ENCODE data around the gene SH3RF3.
A peak's percentile ranks its signal among the peaks of the same experiment; 100 is the strongest.

SH3RF3 gene

DNA sequence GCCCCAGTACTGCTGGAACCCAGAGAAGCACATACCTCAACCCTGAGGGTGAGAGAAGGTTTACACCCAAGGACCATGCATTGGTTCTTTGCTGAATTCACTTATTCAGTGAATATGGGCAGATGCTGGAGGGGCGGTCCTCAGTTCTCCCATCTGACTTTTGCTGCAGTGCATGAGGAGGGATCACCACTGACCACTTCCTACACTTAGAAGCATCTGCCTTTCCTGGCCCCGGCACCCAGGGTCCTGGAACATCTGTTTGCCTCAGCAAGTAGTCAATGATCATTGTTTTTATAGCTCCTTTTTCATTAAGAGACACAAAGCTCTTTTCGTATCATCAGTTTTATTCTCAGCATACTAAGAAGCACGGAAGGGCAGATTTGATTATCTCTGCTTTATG, 211.4 kb downstream of the SH3RF3 start:
- DNase-seq (ENCODE audit: low read depth): no peak

DNA sequence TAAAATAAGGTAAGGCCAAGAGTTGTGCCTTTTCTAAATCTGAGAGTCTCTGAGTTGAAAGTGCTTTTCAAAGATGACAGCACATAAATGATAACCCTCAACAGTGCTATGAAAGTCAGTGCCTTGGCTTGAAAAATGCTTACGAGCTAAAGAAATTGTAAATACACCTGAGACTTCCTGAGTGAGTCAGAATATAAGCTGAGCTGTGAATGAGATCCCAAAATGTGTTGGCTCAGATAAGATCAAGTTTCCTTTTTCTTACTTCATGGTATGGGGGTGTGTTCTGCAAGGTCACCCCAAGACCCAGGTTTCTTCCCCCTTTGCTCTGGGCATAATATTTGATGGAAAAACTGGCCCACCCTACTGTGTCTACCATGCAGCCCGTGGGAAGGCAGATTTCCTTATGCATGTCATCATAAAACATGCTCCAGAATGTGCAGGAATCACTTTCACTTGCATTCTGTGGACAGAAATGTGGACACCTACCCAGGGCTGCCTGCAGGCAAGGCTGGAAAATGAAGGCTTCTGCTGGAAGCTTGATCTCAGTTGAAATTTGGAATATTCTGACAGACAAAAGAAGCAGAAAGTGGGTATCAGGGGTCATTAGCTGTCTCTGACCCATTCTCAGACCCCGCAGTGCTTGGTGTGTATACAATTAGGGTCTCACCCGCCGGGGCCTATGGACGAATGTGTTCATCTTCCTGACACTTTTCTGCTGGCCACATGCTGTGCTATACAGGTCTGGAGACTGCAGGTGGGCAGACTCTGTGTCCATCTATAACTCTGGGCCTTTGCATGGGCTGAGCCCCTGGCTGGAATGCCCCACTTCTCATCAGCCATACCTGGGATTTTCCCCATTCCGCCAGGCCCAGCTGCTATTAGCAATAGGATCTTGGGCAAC, 212.6 kb downstream of the SH3RF3 start:
- DNase-seq (ENCODE audit: low read depth): peak; percentile 44

DNA sequence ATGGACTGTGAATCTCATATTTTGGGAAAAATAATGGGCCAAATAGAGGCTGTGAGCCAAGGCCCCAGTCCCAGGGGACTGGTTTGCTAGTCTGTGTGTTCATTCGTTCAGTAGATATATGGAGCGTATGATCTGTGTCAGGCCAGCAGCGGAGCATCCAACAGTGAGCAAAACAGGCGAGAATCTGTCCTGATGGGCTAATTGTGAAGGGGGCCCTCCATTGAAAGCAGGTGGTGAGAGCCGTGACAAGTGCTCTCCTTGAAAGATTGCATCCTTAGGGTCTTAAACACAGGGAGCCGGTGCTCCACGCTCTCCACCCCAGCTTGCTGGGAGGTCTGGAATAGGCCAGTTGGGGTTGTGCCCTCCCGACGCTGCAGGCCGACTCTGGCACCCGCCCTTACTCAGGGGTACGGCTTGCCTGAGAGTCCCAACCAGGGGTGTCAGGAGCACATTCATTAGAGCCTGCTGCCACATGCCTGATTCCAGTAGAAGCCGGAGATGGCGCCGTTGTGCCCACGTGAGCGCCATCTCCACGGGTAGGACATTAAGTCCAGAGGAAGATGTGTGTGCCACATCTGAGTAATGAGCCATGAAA, 213.3 kb downstream of the SH3RF3 start:
- DNase-seq (ENCODE audit: low read depth): no peak

DNA sequence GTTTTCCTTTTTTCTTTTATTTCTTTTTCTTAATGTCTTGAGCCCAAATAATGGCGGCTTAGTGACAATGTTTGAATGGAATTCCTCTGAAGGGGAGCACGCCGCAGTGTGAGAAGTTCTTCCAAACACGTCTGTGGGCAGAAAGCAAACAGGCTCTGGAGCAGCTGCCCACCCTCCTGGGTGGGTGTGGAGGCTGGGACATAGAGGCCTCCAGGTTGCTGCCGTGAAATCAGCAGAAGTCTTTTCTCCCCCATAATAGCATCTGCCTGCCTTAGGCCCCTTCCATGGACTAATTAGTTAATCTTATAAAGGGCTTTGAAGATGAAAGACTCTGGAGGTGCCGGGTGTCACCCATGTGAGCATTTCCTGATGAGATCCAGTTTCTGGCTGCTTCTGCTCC, 213.9 kb downstream of the SH3RF3 start:
- DNase-seq (ENCODE audit: low read depth): no peak

DNA sequence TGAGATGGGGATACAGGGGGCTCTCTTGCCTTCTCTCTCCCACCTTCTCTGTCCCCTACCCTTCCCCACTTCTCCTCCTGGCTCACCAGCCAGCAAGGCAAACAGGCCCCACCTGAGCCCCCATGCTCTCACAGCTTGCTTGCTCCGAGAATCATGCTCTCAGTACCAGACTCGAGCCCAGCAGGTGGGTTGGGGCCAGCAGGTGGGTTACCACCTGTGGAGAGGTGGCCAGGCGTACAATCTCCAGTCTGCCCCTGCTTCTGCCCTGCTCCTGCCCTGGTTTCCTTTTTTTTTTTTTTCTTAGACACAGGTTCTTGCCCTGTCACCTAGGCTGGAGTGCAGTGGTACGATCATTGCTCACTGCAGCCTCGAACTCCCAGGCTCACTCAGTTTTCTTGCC, 214.5 kb downstream of the SH3RF3 start:
- DNase-seq (ENCODE audit: low read depth): no peak

DNA sequence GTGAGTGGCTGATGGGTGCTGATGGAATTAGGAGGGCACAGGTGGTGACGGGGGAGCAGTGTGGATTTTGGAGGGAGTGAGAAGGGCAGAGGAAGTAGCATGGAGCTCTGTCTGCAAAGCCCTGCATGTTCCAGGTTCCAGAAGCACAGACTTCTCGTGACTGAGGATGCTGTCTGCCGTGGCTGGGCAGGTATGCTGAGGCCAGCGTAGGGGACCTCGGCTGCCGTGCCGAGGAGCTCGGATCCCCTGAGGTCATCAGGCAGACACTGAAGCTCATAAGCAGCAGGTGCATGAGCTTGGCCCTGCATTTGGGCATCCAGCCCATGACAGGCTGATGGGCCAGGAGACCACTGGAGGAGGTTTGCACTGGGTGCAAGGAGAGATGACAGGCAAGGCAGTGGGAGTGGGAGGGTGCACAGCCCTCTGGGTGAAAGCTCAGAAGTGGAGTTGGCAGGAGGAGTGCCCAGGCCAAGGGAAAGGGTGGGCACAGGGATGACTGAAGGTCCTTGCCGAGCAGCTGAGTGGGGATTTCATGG, 215.3 kb downstream of the SH3RF3 start:
- DNase-seq (ENCODE audit: low read depth): no peak

DNA sequence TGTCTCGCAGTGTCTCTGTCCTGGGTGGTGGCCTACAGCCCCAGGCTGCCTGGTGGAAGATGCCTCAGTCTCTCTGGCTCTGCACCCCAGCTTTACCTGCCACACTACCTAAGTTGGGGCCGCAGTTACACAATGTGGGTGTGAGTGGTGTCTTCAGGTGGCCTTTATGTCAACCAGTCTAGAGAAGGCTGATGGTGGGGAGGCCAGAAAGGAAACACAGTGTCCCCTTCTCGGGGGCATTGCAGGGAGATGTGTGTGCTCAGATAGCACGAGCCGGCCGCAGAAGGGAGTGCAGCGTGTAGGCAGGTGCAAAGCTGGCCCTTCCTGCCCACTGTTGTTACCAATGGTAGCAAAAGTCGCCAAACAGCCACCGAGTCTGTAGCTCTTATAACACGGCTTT, 216.1 kb downstream of the SH3RF3 start:
- DNase-seq (ENCODE audit: low read depth): no peak

DNA sequence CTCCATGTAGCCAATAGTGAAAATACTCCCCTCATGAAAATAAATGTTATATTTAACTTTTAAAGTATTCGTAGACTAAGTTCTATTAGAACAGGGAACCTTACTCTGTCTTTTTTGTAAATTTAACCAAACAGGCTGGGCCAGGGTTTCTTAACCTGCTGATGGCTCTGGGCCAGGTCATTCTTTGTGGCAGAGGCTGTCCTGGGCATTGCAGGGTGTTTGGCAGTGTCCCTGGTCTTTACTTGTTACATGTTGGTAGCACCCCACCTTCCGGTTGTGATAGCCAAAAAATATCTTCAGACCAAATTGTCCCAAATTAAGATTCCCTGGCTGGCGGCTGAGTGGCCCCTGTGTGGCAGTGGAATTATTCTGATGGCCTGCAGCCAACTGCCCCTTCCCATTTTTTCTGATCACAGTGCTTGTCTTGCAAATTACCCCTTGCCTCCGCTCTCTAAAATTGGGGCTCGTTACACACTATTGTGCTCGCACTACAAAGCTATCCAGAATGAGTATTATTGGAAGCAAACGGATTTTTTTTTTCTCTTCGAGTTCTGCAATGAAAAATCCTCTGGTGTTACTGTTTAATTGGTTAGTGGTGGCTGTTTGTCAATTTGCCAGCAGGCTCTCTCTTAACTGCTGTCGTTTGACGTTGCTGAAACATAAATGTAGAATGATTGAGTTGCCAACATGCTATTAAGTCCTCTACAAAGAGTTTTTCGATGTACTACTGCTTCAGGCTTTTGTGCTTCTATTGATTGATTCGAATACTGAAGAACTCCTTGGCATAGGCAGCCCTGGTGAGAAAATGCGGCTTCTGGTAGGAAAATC, 216.9 kb downstream of the SH3RF3 start:
- no peak for DNase-seq (ENCODE audit: low read depth)

DNA sequence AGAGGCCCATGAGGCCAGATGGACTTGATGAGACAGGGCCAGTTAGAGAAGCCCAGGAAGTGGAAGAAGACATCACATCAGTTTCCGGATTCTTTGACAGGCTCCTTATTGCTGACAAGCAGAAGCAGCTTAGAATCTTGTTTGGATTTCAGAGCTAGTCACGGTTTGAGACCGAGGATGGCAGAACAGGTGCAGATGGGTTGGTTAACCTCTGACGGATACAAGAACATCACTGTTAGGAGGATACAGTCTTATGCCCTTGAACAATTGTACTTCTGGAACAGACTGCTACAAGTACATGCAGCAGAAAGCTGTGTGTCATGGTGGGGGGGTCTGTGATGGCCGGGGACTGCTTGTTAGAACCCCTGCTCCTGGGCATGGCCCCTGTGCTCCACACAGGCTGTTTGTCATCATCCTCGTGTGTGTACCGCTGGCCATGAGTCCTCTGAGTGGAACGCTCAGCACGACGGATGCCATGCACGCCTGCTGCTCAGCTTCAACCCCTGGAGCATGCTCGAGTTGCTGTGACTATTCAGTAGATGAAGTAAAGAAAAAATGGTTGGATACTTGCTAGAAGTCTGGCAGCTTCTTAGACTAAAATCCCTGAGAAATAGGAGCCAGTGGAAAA, 217.7 kb downstream of the SH3RF3 start:
- DNase-seq (ENCODE audit: low read depth): no peak

DNA sequence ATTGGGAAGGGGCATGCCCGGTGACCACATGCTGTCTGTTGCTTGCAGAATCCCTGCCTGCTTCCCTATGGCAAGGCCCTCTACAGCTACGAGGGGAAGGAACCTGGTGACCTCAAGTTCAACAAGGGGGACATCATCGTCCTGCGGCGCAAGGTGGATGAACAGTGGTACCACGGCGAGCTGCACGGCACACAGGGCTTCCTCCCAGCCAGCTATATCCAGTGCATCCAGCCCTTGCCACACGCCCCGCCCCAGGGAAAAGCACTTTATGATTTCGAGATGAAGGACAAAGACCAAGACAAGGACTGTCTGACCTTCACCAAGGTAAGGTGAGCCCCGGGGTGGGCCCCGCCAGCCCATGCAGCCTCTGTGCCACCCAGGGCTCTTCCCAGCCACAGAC, 218.6 kb downstream of the SH3RF3 start:
- DNase-seq (ENCODE audit: low read depth): no peak

DNA sequence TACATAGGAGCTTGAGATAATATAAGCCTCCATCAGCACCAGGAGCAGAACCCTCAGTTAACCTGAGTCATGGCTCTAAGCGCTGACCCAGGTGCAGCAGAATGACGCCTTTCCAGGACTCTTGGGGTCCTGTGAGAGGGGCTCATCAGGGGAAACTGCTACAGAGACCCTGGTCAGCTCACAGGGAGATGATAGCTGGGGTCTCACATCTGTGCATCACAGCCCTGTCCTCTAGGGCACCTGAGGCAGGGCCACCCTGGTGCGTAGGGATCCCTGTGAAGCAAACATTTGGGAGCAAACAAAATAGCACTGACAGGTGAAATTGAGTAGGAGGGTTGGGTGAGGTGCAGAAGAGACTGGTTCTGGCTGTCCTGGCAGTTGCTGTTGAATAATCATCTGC, 219.2 kb downstream of the SH3RF3 start:
- no peak for DNase-seq (ENCODE audit: low read depth)

DNA sequence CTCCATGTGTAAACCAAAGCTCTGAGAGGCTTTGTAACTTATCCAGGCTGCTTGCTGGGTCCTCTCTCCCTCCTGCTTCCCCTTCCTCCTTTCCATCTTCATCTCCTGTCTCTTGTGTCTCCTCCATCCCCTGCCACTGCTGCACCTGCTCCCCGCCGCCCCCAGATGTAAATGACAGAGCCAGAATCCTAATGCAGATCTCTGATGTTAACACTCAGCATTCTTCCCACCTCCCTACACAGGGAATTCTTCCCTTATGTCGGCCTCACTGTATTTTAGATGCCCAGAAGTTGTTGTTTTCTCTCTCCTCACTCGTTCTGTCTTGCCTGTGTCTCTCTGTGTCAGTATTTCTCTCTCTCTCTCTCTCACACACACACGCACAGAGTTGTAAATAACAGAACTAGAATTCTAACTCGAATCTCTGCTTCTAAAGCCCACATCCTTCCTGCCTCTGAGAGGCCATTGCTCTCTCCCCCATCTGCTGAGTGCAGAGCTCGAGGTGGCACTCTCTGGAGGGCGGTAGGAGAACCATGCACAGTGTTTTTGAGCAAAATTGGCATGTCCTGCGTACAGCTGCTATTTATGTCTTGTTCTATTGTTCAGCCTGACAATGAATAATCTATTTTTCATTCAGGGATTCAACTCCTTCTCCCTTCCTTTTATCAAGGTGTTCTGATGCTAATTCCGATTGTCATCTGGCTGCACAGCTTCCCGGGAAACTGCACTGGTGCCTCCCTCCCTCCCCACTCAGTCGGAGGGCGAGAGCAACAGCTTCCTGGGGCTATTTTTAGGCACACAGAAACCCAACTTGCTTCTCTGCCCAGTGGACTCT, 219.9 kb downstream of the SH3RF3 start:
- DNase-seq (ENCODE audit: low read depth): no peak

DNA sequence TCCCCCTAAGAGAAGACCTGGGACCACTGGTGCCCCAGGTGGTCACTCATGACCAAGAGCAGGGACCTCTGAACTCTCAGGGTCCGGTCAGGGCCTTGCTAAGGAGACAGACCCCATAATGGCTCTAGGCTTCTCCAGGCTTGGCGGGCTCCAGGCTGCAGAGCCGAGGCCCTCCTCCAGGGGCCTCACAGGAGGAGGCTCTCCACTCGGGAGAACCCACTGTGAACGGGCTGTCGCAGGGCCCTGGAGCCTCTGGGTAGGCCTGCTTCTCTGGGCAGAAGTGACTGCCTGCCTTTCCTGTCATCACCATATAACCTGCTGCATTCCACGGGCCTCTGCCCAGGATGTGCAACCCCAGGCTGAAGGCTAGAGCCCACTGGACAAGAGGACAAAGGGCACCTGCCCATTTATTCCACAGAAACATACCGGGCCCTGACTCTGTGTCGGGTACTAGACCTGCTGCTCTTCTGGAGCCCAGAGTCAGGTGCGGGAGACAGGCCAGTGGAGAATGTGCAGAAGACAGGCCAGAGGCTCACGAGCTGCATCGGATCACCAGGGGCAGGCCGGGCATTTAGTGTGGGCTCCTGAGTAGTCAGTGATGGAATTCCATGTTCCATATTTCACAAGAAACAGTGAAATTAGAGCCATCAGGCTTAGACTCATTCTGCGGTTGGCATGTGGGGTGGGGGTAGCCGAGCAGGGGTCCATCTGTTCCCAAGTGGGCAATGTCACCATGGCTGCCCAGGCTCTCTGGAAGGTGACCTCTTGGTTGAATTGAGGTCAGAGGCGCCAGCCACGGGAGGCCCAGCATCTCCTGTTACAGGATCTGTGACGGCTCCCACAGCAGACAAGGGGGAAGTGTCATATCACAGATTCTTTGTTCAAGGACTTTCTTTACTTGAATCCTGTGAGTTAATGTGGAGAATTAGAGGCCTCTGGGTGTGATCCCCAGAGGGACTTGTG, 220.8 kb downstream of the SH3RF3 start:
- no peak for DNase-seq (ENCODE audit: low read depth)

DNA sequence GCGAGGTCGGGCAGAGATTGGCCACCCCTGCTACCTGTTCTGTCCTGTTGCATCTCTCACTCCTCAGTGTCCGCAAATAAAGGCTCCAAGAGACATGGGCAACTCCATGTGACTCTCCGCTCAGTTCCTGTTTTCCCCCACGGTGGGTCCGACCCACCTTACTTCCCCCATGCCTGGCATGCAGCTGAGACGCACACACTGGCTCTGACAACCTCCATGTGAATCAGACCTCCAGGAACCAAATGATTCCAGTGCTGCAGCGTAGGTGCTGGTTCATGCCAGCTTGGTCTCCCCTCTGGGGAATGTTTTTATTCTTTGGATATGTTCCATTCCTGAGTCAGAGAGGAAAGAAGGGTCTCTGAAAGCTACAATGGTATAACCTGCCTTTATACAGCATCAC, 221.5 kb downstream of the SH3RF3 start:
- DNase-seq (ENCODE audit: low read depth): peak; percentile 45

DNA sequence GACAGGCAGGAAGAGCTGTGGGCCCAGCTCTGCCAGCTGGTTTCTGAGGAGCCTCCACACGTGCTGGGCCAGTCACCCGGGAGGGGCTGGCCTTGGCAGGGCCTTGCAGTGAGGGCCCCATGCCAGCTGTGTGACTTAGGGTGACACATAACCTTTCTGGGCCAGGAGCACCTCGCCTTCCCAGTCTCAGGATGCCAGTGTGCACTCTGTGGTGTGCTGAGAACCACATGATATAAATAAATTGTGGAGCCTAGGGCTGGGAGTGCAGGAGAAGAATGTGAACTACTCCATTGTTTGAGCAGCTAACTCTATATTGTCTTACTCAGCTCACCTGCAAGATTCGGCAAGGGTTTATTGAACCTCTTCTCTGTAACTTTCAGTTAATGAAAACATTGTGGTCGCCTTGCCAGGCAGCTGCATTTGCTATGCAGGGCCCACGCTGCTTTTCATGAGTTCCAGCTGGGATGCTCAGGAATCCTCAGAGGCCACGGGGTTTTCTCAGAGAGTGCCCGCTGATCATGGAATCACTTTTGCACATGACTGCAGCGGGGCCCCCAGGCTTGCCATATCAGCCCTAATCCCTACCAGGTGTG, 222.3 kb downstream of the SH3RF3 start:
- DNase-seq (ENCODE audit: low read depth): peak; percentile 93

DNA sequence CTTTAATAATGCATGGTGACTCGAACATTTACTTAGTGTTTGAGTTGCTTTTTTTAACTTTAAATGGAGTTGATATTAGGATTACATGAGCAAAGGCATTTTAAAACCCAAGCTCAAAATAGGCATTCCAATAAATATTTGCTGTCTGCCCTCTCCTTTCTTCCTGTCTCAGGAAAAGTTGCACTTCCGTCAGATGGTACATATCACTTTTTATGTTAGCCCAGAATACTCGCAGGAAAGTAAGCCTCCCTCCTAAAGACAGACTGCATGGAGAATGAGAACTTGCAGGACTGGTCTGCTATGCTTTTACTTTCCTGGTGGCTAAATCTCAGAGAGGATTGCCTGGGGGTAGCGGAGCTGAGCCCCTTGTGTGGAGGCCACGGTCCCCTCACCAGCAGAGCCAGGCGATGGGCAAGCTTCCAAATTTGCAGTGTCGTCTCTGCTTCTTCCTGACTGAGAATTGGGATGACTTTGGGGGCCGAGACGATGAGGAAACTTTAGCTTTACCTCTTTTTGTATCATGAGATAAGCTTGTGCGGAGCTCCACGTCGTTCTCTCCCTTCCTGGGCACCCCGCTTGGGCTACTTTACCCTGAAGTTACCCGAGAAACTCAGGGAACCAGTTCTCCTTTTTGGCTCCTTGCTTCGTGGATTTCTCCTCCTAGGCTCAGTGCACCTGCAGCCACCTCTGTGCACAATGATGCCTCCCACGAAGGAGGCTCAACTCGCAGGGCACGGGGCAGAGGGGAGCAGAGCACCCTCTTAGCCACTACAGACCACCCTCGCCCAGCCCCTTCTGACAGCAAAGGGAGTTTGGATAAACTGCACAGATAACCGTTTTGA, 223.3 kb downstream of the SH3RF3 start:
- no peak for DNase-seq (ENCODE audit: low read depth)

DNA sequence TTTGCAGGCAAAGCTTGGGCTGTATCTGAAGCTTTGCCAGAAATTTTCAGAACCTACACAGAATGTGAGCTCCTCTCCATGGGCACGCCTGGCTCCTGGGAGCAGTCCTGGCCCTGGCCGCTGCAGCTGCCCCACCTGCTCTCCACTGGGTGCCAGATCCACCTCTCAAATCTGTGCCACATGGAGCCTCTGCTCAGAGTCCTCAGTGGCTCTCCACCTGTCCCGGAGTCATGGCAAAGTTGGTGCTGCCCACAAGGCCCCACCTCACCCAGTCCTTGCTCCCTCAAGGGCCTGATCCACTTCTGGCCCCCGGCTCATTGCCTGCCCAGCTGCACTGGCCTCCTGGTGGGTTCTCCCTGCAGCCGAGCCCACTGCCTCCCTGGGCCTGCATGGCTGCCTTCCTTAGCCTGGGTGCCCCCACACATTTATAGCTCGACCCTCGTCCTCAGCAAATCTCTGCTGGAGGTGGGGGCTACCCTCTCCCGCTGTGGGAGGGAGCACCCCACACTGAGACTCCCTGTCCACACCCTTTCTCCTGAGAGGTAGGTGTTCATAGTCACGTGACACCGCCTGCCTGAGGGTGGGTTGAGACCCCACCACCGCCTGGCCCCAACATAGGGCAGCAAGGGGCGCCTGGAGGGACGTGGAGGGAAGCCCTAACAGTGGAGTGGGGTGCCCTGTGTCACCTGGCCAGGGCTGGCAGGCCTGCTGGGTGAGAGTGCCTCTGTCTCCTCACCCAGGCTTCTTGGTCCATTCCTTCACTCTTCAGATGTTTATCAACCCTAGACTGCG, 224.1 kb downstream of the SH3RF3 start:
- no peak for DNase-seq (ENCODE audit: low read depth)

Measured in ELR (cell line).